ENCODE measurements around the gene LEP.

- TF ChIP-seq, protein P1, sequence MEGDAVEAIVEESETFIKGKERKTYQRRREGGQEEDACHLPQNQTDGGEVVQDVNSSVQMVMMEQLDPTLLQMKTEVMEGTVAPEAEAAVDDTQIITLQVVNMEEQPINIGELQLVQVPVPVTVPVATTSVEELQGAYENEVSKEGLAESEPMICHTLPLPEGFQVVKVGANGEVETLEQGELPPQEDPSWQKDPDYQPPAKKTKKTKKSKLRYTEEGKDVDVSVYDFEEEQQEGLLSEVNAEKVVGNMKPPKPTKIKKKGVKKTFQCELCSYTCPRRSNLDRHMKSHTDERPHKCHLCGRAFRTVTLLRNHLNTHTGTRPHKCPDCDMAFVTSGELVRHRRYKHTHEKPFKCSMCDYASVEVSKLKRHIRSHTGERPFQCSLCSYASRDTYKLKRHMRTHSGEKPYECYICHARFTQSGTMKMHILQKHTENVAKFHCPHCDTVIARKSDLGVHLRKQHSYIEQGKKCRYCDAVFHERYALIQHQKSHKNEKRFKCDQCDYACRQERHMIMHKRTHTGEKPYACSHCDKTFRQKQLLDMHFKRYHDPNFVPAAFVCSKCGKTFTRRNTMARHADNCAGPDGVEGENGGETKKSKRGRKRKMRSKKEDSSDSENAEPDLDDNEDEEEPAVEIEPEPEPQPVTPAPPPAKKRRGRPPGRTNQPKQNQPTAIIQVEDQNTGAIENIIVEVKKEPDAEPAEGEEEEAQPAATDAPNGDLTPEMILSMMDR (conservative IDR thresholded peaks at IDR 0.05; ENCODE audit: low read length) = no peak
- no peak for TF ChIP-seq EZH2phosphoT487 (IDR thresholded peaks at IDR 0.05; ENCODE audit: borderline replicate concordance, low read depth, low read length)
These were observed 36.6 kb upstream of the LEP start for GRCh38 chr7:128204455-128204854.

Data from OCI-LY7 (cell line).